Measurements from ENCODE around the gene BCAR1.
"Not testable (repeated sequence)": the region's sequence is repeated elsewhere in the genome, so short reads cannot be mapped to it uniquely, and the experiment has no call there.

Gene BCAR1

DNA sequence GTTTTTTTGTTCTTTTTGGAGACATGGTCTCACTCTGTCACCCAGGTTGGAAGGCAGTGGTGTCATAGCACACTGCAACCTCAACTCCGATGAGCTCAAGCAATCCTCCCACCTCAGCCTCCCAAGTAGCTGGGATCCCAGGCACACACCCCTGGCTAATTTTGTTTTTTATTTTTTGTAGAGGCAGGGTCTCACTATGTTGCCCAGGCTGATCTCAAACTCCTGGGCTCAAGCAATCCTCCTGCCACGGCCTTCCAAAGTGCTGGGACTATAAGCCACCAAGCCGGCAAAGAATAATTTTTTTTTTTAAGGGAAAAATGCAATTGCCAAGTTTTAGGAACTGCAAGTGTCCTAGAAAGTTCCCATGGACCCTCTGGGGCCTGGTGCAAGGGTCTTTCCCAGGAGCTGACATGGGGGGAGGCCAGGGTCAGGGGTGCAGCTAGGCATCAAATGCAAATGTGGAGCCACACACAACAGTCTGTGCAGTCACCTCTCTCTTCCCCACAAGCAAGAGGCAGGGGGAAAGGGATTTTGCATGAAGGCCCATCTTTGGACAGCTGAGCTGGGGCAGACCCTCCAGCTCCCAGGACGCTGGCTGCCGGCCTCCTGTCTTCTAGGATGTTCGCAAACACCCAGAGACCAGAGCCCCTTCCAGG, 20.1 kb upstream of the BCAR1 start:
- no peak for DNase-seq

DNA sequence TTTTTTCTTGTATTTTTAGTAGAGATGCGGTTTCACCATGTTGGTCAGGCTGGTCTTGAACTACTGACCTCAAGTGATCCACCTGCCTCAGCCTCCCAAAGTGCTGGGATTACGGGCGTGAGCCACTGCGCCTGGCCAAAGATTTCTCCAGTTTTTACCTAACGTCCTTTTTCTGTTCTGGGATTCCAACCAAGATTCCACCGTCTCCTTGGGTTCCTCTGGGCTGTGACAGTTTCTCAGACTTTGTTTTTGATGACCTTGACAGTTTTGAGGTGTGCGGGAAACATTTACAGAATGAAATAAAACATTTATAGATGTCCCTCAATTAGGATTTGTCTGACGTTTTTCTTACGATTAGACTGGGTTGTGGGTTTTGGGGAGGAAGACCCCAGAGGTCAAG, 17.9 kb upstream of the BCAR1 start:
- not testable (repeated sequence) for DNase-seq

- no peak for DNase-seq
These were observed 16.3 kb upstream of the BCAR1 start for GRCh38 chr16:75267631-75268264.

- no peak for DNase-seq
These were observed 15.6 kb upstream of the BCAR1 start for GRCh38 chr16:75266738-75267630.

- no peak for DNase-seq
These were observed 14.7 kb upstream of the BCAR1 start for GRCh38 chr16:75265911-75266701.

GRCh38 chr16:75264999-75265910, 13.8 kb upstream of the BCAR1 start:
- no peak for DNase-seq

GRCh38 chr16:75264457-75264998, 13.1 kb upstream of the BCAR1 start:
- no peak for DNase-seq

- no peak for DNase-seq
These were observed 12.6 kb upstream of the BCAR1 start for GRCh38 chr16:75263963-75264445.

DNA sequence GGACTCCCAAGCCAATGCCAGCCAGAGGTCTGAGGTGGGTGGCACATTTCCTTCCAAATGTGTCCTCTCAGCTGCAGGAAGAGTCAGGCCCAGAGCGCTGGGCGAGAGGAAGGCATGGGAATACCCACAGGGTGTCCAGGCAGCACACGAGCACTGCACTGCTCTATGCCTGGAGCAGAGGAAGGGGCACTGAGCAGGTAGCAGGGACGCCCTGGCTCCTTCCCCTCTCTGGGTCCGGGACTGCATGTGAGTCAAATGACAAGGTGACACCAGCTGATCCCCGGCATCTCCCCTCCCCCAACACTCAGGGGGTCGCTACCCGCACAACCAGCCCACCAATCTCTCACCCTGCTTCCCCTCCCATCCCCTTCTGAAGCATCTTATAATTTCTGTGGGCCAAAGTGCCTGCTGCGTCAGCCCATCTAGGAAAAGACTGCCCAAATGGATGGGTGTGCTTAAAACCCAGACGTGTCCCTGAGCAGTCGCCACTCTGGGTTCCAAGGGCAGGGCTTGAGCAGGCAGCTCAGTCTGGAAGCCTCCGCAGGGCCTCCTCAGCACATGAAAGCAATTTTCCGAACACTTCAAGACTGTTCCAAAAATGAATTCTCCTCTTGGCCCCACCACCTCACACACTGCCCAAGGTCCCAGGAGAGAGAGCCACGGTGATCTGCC, 12.0 kb upstream of the BCAR1 start:
- no peak for DNase-seq

DNA sequence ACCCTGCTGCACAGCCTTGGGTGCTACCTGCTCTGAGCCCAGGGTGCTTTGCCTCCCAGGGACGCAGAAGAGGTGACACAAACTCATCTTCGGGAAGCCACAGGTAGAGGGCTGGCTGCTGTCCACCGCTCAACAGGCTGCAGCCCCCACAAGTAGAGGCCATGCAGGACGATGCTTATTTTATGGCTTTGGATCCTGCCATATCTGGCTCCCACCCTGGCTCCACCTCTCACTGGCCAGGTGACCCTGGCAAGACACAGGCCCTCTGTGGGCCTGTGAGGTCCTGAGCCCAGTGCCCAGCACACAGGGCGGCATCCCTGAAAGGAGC, 11.3 kb upstream of the BCAR1 start:
- no peak for DNase-seq

GRCh38 chr16:75262104-75262799, 10.8 kb upstream of the BCAR1 start:
- DNase-seq = no peak

DNA sequence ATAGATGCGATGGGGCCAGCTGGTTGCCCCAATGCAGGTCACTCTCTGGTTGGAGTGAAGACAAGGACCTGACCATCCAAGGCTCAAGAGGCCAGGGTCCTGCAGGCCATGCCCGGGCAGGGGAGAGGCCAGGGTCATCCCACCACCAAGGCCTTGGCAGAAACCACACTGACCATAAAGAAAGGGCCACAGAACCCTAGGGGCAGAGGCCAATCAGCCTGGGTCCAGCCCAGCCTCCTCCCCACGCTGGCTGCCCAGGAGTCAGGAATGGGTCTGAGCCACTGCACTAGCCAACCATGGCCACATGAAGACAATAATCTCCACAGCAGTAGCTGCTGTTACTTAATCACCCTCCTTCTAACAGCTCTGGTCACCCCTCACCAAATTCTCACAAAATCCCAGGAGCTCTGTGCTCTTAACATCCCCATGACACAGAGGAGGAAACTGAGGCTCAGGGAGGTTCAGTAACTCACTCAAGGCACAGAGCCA, 10.2 kb upstream of the BCAR1 start:
- DNase-seq = no peak

DNA sequence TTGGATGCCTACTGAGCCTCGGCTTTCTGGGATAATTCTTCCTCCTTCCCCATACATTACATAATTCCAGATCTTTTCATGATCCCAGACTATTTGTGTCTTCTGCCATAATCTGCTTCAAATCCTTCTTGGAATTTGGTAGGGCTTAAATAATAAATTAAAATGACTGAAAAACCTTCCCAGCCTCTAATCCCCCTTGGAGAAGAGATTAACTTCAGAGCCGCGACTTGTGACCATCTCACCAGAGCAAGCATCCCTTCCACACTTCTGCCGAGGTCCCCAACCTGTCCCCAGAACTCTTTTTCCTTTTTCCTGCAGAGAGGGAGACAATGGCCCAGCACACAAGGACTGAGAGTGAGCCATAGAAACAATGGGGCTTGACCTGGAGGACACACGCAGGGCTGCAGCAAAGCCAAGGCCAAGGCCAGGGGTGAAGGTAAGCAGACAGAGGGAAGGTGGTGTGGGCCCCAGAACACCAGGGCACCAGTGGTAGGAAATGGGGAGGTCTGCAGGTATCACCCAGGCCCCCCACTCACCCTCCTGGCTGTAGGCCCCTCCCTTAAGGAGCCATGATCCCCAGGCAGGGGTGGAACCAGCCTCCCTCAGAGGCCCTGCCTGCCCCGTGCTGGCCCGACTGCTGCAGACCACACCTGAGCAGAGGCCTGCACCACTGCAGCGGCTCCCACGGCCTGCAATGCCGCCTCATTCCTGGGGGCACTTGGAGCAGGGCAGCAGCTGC, 9.6 kb upstream of the BCAR1 start:
- no peak for DNase-seq

- no peak for DNase-seq
These were observed 7.3 kb upstream of the BCAR1 start for GRCh38 chr16:75258807-75259141.

GRCh38 chr16:75257886-75258806, 6.7 kb upstream of the BCAR1 start:
- DNase-seq = no peak

DNA sequence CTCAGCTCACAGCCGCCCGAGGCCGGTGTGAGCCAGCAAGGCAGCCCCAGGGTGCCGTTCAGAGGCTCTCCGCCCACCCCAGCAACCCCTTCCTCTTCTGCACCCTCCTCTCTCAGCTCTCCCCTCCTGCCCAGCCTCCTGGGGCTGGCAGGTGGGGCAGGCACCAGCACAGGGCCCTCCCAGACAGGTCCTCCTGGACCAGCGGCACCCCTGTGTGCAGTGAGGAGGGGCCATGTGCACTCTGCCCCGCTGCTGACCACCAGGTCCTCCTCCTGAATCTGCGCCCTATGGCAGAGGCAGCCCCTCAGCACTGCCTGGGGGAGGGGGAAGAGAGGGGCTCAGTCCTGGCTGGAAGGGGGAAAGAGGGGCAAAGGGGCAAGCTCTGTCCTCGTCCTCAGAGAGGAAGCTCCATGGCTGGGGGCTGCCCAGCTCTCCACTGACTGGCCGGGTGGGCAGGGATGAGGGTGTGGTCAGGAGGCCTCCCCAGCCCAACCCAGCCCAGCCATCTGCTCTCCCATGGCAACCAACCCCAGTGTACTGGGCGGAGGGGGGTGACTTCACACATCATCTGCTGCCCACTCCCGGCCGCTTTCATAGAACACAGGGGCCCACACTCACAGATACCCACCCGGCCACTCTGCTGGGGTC, 5.4 kb upstream of the BCAR1 start:
- no peak for DNase-seq

DNA sequence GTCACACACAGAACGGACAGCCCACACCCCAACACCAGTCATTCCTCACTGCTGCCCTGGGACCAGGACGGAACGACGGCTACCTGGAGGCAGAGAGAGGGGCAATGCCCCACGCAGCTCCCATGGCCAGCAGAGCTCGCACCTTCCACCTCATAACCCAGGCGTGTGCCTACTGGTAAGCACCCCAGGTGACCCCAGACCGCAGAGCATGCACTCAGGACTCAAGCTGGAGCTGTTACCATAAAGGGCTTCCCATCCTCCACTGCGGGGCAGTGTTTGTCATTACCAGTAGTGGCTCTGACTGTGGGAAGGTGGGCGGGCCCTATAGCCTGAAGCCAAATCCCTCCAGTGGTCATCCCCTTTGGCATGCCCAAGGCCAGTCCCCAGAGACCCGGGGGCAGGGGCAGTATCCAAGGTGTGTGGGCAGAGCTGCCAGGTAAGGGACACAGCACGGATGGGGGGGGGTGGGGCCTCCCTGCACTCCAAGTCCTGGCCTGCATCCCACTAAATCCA, 4.7 kb upstream of the BCAR1 start:
- DNase-seq = no peak
